ENCODE data around the gene OTULIN.

OTULIN gene

DNA sequence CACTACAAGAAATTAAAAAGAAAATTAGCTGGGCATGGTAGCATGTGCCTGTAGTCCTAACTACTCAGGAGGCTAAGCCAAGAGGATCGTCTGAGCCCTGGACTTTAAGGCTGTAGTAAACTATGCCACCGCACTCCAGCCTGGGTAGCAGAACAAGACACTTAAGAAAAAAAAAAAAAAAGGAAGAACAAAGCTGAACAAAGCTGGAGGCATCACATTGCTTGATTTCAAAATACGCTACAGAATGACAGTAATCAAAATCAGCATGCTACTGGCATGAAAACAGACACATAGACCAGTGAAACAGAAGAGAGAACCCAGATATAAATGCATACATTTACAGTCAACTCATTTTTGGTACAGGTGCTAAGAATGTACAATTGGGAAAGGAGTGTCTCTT, 14.5 kb upstream of the OTULIN start:
- H3K9me2 ChIP-seq (ENCODE audit: low read depth, low read length) = no peaks in the 10 kb centered on the region
- no peak overlapping the region for H3K9ac ChIP-seq (ENCODE audit: low read length)
- no peak overlapping the region for H3K27ac ChIP-seq (ENCODE audit: low read depth, low read length, poor library complexity, severe bottlenecking)
- no peak overlapping the region for H2AFZ ChIP-seq (ENCODE audit: low read length)
- H3F3A ChIP-seq (ENCODE audit: insufficient read depth, low read length) = no peaks in the 10 kb centered on the region
- no peaks in the 10 kb centered on the region for H3K27me3 ChIP-seq (ENCODE audit: insufficient read depth, low read length)
- H3K9me3 ChIP-seq (ENCODE audit: low read length) = no peaks in the 10 kb centered on the region
- no peak overlapping the region for H3K4me3 ChIP-seq (ENCODE audit: low read depth, low read length, poor library complexity, severe bottlenecking)
- H3K36me3 ChIP-seq (ENCODE audit: insufficient read depth, low read length) = no peaks in the 10 kb centered on the region
- TF ChIP-seq CTCF (IDR thresholded peaks at IDR 0.05; ENCODE audit: low read length) (no peak), EZH2 (IDR thresholded peaks at IDR 0.05; ENCODE audit: borderline replicate concordance, low read length) (no peak)
- no peak overlapping the region for H3K4me2 ChIP-seq (ENCODE audit: low read length)
- H4K20me1 ChIP-seq (ENCODE audit: insufficient read depth, low read length) = no peaks in the 10 kb centered on the region
- no peaks in the 10 kb centered on the region for H3K79me2 ChIP-seq (ENCODE audit: insufficient read depth, low read length)
- no peaks in the 10 kb centered on the region for H3K4me1 ChIP-seq (ENCODE audit: insufficient read depth, low read length, severe bottlenecking)

- no peaks in the 10 kb centered on the region for H4K20me1 ChIP-seq (ENCODE audit: insufficient read depth, low read length)
- H3K27ac ChIP-seq (ENCODE audit: low read depth, low read length, poor library complexity, severe bottlenecking) = no peak overlapping the region
- no peak overlapping the region for H3K4me3 ChIP-seq (ENCODE audit: low read depth, low read length, poor library complexity, severe bottlenecking)
- no peak overlapping the region for H3K9ac ChIP-seq (ENCODE audit: low read length)
- no peaks in the 10 kb centered on the region for H3K79me2 ChIP-seq (ENCODE audit: insufficient read depth, low read length)
- no peaks in the 10 kb centered on the region for H3F3A ChIP-seq (ENCODE audit: insufficient read depth, low read length)
- no peaks in the 10 kb centered on the region for H3K27me3 ChIP-seq (ENCODE audit: insufficient read depth, low read length)
- H3K4me2 ChIP-seq (ENCODE audit: low read length) = no peak overlapping the region
- no peaks in the 10 kb centered on the region for H3K36me3 ChIP-seq (ENCODE audit: insufficient read depth, low read length)
- H3K9me2 ChIP-seq (ENCODE audit: low read depth, low read length) = no peaks in the 10 kb centered on the region
- H3K9me3 ChIP-seq (ENCODE audit: low read length) = no peaks in the 10 kb centered on the region
- H2AFZ ChIP-seq (ENCODE audit: low read length) = no peak overlapping the region
- no peaks in the 10 kb centered on the region for H3K4me1 ChIP-seq (ENCODE audit: insufficient read depth, low read length, severe bottlenecking)
- no peak for TF ChIP-seq CTCF (IDR thresholded peaks at IDR 0.05; ENCODE audit: low read length)
- no peak for TF ChIP-seq EZH2 (IDR thresholded peaks at IDR 0.05; ENCODE audit: borderline replicate concordance, low read length)
These were observed 9.3 kb upstream of the OTULIN start for GRCh38 chr5:14655146-14655741.

- Histone ChIP-seq H3K36me3 (ENCODE audit: insufficient read depth, low read length) (no peaks in the 10 kb centered on the region), H4K20me1 (ENCODE audit: insufficient read depth, low read length) (no peaks in the 10 kb centered on the region), H3K9me2 (ENCODE audit: low read depth, low read length) (no peaks in the 10 kb centered on the region), H2AFZ (ENCODE audit: low read length) (no peak overlapping the region), H3K4me1 (ENCODE audit: insufficient read depth, low read length, severe bottlenecking) (no peaks in the 10 kb centered on the region), H3K4me3 (ENCODE audit: low read depth, low read length, poor library complexity, severe bottlenecking) (no peak overlapping the region), H3K27ac (ENCODE audit: low read depth, low read length, poor library complexity, severe bottlenecking) (no peak overlapping the region), H3K27me3 (ENCODE audit: insufficient read depth, low read length) (no peaks in the 10 kb centered on the region), H3K9me3 (ENCODE audit: low read length) (no peaks in the 10 kb centered on the region), H3K79me2 (ENCODE audit: insufficient read depth, low read length) (no peaks in the 10 kb centered on the region), H3F3A (ENCODE audit: insufficient read depth, low read length) (no peaks in the 10 kb centered on the region), H3K4me2 (ENCODE audit: low read length) (no peak overlapping the region), H3K9ac (ENCODE audit: low read length) (no peak overlapping the region)
- TF ChIP-seq CTCF (IDR thresholded peaks at IDR 0.05; ENCODE audit: low read length) (no peak), EZH2 (IDR thresholded peaks at IDR 0.05; ENCODE audit: borderline replicate concordance, low read length) (no peak)
These were observed 7.6 kb upstream of the OTULIN start for GRCh38 chr5:14656898-14657297.
